Peyer's patch (tissue), 4 donors: ENCODE results near the gene DAPK3.

Source experiments
- POLR2A ChIP-seq, 2 donors: fragments of 450-650 bp; IDR thresholded peaks; one replicate each; pipeline ENCODE4 v1.5.1; 2017; ENCODE audit warnings: antibody characterized with exemption in 2 of 2, mild to moderate bottlenecking in 2 of 2, moderate library complexity in 2 of 2
- TF ChIP-seq, protein P1 (sequence below), 6 experiments: fragments of 450-650 bp in 4 of 6; fragments of 200-600 bp in 2 of 6; sonication (generic) in 1 of 6; IDR thresholded peaks; one replicate each; pipeline ENCODE4 v1.5.1; 2017 to 2019; ENCODE audit warnings: antibody characterized with exemption in 6 of 6, mild to moderate bottlenecking in 3 of 6, moderate library complexity in 1 of 6

DNA sequence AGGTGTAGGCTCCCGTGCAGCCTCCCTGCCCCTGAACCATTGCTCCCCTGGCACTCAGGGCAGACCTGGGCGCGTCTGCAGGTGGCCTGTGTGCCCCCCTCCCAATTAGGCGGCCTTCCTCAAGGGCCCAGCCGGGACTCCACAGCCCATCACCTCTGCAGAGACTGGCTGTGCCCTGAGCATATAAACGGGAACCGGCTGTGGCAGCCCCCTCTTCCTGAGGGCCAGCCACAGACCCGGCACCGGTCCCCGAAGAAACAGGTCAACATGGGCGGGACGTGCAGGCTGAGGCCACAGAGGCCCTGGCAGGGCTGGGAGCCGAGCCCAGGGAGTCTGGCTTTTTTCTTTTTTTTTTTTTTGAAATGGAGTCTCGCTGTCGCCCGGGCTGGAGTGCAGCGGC is 48.7 kb upstream of the DAPK3 start:
- TF ChIP-seq, protein P1, sequence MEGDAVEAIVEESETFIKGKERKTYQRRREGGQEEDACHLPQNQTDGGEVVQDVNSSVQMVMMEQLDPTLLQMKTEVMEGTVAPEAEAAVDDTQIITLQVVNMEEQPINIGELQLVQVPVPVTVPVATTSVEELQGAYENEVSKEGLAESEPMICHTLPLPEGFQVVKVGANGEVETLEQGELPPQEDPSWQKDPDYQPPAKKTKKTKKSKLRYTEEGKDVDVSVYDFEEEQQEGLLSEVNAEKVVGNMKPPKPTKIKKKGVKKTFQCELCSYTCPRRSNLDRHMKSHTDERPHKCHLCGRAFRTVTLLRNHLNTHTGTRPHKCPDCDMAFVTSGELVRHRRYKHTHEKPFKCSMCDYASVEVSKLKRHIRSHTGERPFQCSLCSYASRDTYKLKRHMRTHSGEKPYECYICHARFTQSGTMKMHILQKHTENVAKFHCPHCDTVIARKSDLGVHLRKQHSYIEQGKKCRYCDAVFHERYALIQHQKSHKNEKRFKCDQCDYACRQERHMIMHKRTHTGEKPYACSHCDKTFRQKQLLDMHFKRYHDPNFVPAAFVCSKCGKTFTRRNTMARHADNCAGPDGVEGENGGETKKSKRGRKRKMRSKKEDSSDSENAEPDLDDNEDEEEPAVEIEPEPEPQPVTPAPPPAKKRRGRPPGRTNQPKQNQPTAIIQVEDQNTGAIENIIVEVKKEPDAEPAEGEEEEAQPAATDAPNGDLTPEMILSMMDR (IDR thresholded peaks at IDR 0.05) = no peak
- TF ChIP-seq POLR2A (IDR thresholded peaks at IDR 0.05) = no peak
